Mucosa of rectum (tissue), 2 donors: ENCODE data around the gene MINAR1.

Experiments used
- H3K27ac ChIP-seq, 2 donors: one replicate each; pipeline ENCODE4 v1.7.0; 2013; ENCODE audit warnings: inconsistent platforms in 2 of 2, low read depth in 2 of 2, low read length in 2 of 2
- H3K27me3 ChIP-seq, 2 donors: one replicate each; pipeline ENCODE4 v1.7.0; 2013; ENCODE audit warnings: low read length in 2 of 2; ENCODE audit not compliant: control insufficient read depth in 2 of 2, insufficient read depth in 2 of 2
- H3K36me3 ChIP-seq, 2 donors: one replicate each; pipeline ENCODE4 v1.7.0; 2013; ENCODE audit warnings: low read length in 2 of 2; ENCODE audit not compliant: control insufficient read depth in 2 of 2, insufficient read depth in 2 of 2
- H3K4me1 ChIP-seq, 2 donors: one replicate each; pipeline ENCODE4 v1.7.0; 2013; ENCODE audit warnings: low read length in 2 of 2, mild to moderate bottlenecking in 1 of 2; ENCODE audit not compliant: control insufficient read depth in 2 of 2, insufficient read depth in 2 of 2
- H3K4me3 ChIP-seq, 2 donors: one replicate each; pipeline ENCODE4 v1.7.0; 2013; ENCODE audit warnings: low read length in 2 of 2
- H3K9ac ChIP-seq, 2 donors: one replicate each; pipeline ENCODE4 v1.7.0; 2013; ENCODE audit warnings: low read length in 2 of 2, low read depth in 1 of 2, mild to moderate bottlenecking in 1 of 2
- H3K9me3 ChIP-seq, 2 donors: one replicate each; pipeline ENCODE4 v1.7.0; 2013; ENCODE audit warnings: low read length in 2 of 2; ENCODE audit not compliant: control insufficient read depth in 2 of 2
- donor health status: healthy.
- donor health status: Normal muscosa, but diverticular disease.

Gene MINAR1

DNA sequence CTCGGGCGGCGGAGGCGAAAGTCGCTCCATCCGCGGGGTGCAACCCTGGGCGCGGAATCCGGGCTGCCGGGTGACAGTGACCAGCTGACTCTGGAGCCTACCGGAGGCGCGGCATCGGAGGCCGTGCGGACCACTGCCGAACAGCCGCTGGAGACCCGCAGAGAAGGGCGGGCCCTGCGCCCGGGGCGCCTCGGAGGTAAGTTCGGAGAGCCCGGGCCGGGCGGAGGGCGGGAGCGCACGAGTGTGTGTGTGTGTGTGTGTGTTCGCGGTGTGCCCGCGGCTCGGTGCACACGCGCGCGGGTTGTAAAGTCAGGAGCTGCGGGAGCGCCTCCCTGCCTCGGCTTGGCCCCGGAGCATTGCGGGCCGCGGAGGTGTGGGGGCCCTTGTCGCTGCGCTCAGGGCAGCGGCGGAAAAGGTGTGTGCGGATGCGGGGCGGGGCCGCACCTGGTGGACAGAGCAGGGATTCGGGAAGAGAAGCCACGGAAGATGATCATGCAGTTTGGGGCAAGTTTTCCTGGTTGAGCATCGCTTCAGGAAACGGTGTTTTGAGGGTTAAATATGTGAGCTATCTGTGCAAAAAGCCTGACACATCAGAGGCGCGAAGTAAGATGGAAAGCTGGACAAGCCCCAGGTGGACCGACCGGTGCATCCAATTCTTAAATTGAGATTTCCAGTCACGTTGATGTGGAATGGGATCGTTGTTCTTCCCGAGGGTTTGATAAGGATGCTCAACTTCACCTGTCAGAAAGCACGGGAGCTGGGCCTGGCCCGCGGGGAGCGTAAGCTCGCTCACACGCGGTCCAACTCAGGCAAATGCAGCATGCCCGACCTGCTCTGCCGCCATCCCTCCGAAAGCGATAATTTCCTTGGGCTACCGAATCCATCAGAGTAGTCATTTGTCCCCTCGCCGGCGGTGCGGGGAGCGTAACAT lies 474 bp downstream of the MINAR1 start:
- peak overlapping the region in 1 of 2 donors; percentile 47 for H3K4me3 ChIP-seq
- no peaks in the 10 kb centered on the region for H3K36me3 ChIP-seq
- H3K9ac ChIP-seq, result no peak overlapping the region
- peaks cover 3 to 6% of the 10 kb centered on the region in 2 donors for H3K4me1 ChIP-seq
- no peak overlapping the region for H3K27ac ChIP-seq
- peaks cover 29 to 41% of the 10 kb centered on the region in 2 donors for H3K27me3 ChIP-seq
- no peaks in the 10 kb centered on the region for H3K9me3 ChIP-seq

DNA sequence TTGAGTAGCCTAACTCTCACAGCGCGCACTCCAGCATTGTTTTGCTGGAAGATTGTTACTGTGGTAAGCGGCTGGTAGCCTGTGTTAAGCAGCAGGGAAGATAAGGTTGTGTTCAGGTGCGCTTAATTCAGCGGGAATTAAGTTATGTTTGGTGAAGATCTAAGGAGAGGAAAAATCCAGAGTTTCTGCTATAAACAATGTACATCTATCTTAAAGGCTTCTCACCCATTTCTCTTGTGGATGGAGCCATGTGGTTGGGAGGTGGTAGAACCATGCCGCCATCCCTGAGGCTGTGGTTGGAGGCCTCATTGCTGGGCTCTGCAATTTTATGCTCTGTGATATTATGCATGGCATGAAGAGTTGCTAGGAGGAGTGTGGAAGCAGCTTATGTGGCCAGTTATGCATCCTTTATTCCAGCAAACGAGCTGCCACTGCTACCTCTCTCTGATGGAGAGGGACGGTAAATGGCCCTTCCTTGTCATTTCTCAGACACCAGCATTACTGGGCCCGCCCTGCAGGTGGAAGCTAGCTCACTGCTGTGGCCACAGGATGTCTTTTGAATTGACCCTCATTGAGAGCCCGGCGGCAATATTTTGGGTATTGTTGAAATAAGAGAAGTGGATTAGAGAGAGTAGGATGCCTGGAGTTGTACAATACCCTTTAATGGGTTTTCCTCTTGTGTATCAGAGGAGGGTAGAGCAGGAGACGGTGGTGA lies 1.3 kb downstream of the MINAR1 start:
- peaks cover 3 to 6% of the 10 kb centered on the region in 2 donors for H3K4me1 ChIP-seq
- H3K36me3 ChIP-seq, result no peaks in the 10 kb centered on the region
- H3K27me3 ChIP-seq, result peaks cover 29 to 38% of the 10 kb centered on the region in 2 donors
- no peak overlapping the region for H3K9ac ChIP-seq
- H3K27ac ChIP-seq, result no peak overlapping the region
- no peak overlapping the region for H3K4me3 ChIP-seq
- H3K9me3 ChIP-seq, result no peaks in the 10 kb centered on the region

GRCh38 chr15:79434361-79434760 lies 2.2 kb downstream of the MINAR1 start:
- peaks cover 3 to 6% of the 10 kb centered on the region in 2 donors for H3K4me1 ChIP-seq
- no peak overlapping the region for H3K27ac ChIP-seq
- no peaks in the 10 kb centered on the region for H3K9me3 ChIP-seq
- H3K9ac ChIP-seq, result no peak overlapping the region
- H3K4me3 ChIP-seq, result no peak overlapping the region
- H3K27me3 ChIP-seq, result peaks cover 27 to 38% of the 10 kb centered on the region in 2 donors
- no peaks in the 10 kb centered on the region for H3K36me3 ChIP-seq

DNA sequence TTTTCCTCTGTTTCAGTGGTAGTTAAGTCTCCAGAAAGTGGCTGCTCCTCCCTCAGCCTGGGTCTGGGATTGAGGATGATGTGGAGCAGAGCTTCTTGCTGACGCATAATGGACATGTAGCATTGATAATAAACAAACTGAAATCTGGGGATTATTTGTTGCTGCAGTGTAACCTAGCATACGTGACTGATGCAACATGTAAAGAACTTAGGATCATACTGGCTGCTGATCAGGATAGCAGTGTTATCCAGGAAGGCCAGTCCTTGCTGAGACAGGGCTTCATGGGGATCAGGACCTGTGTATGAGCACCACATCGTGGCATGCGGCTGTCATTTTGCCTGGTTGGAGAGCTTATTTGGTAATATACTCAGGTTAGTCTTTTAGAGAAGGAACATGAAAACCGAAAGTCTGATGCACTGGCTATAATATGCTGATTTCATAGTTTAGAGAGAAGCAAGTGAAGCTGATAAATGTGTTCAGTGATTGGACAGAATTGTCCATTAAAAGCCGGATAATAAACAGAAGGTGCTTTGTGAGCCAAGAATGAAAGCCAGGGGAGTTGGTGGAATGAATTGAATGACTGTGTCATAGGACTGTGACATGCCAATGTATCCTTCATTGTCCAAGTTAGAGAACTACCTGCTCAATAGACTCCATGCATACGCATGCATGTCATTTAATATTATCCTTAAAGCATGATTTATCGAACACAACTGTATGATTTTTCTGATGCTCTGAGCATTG lies 4.1 kb downstream of the MINAR1 start:
- Histone ChIP-seq H3K27ac (no peak overlapping the region), H3K9me3 (no peaks in the 10 kb centered on the region), H3K9ac (no peak overlapping the region), H3K4me1 (peaks cover 3 to 6% of the 10 kb centered on the region in 2 donors), H3K27me3 (peaks cover 21 to 23% of the 10 kb centered on the region in 2 donors), H3K36me3 (no peaks in the 10 kb centered on the region), H3K4me3 (no peak overlapping the region)

DNA sequence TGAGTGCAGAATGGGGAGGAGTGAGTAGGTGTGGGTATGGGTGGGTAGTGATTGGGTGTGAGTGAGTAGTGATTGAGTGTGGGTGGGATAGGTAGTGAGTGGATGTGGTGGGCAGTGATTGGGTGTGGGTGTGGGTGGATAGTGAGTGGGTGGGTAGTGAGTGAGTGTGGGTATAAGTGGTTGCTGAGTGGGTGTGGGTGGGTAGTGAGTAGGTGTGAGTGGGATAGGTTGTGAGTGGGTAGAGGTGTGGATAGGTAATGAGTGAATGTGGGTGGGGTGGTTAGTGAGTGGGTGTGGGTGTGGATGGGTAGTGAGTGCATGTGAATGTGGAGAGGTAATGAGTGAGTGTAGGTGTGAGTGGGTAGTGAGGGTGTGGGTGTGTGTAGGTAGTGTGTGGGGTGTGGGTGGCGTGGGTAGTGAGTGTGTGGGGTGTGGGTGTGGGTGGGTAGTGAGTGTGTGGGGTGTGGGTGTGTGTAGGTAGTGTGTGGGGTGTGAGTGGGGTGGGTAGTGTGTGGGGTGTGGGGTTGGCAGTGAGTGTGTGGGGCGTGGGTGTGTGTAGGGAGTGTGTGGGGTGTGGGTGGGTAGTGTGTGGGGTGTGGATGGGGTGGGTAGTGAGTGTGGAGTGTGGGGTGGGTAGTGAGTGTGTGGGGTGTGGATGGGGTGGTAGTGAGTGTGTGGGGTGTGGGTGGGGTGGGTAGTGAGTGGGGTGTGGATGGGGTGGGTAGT lies 5.3 kb downstream of the MINAR1 start:
- H3K4me1 ChIP-seq, result no peaks in the 10 kb centered on the region
- H3K9ac ChIP-seq, result no peak overlapping the region
- H3K9me3 ChIP-seq, result no peaks in the 10 kb centered on the region
- H3K4me3 ChIP-seq, result no peak overlapping the region
- no peaks in the 10 kb centered on the region for H3K36me3 ChIP-seq
- H3K27ac ChIP-seq, result no peak overlapping the region
- H3K27me3 ChIP-seq, result peaks cover 17 to 20% of the 10 kb centered on the region in 2 donors

- Histone ChIP-seq H3K9ac (no peak overlapping the region), H3K4me3 (no peak overlapping the region), H3K36me3 (no peaks in the 10 kb centered on the region), H3K4me1 (no peaks in the 10 kb centered on the region), H3K27ac (no peak overlapping the region), H3K27me3 (peaks cover 4 to 7% of the 10 kb centered on the region in 2 donors), H3K9me3 (no peaks in the 10 kb centered on the region)
Observed at GRCh38 chr15:79439236-79439635, 7.1 kb downstream of the MINAR1 start.

GRCh38 chr15:79440355-79440908 lies 8.3 kb downstream of the MINAR1 start:
- peaks cover 0 to 2% of the 10 kb centered on the region in 2 donors for H3K9me3 ChIP-seq
- peaks cover 0 to 3% of the 10 kb centered on the region in 2 donors for H3K27me3 ChIP-seq
- no peak overlapping the region for H3K9ac ChIP-seq
- H3K36me3 ChIP-seq, result no peaks in the 10 kb centered on the region
- H3K4me3 ChIP-seq, result no peak overlapping the region
- H3K27ac ChIP-seq, result no peak overlapping the region
- H3K4me1 ChIP-seq, result no peaks in the 10 kb centered on the region

DNA sequence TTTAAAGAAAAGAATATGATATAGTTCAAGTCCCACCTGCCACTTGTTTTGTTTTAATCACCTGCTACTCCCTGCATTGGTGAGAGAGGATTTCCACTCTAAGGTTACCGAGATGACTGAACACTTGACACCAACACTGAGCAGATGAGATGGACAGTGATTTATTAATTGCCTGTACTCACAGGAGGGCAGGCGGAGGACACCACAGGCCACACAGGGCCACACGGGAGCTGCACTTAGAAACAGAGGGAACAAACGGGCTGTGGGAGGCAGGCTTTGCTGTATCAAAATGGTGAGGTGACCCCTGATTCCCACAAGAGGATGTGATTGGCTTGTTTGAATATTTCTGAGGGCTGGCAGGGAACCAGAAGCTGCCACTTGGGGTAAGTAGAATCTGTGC lies 10.8 kb downstream of the MINAR1 start:
- no peaks in the 10 kb centered on the region for H3K27me3 ChIP-seq
- no peaks in the 10 kb centered on the region for H3K4me1 ChIP-seq
- peaks cover 0 to 2% of the 10 kb centered on the region in 2 donors for H3K9me3 ChIP-seq
- no peaks in the 10 kb centered on the region for H3K36me3 ChIP-seq
- H3K4me3 ChIP-seq, result no peak overlapping the region
- H3K27ac ChIP-seq, result no peak overlapping the region
- H3K9ac ChIP-seq, result no peak overlapping the region

- no peaks in the 10 kb centered on the region for H3K36me3 ChIP-seq
- peaks cover 0 to 2% of the 10 kb centered on the region in 2 donors for H3K9me3 ChIP-seq
- no peak overlapping the region for H3K27ac ChIP-seq
- no peaks in the 10 kb centered on the region for H3K27me3 ChIP-seq
- H3K4me3 ChIP-seq, result no peak overlapping the region
- no peaks in the 10 kb centered on the region for H3K4me1 ChIP-seq
- no peak overlapping the region for H3K9ac ChIP-seq
Observed at GRCh38 chr15:79447060-79447459, 14.9 kb downstream of the MINAR1 start.
